Stimulated activated CD8-positive, alpha-beta memory T cell treated with anti-CD3 and anti-CD28 coated beads, Interleukin-7, amount 100 ng/mL, for 24 hours (primary cell): ENCODE results near the gene SHISA6.

Experiments used
- DNase-seq: peaks from one replicate; pipeline ENCODE4 v3.0.0-alpha.2; 2020; ENCODE audit warnings: low read depth

SHISA6 gene

GRCh38 chr17:11353601-11354000 lies 112.6 kb downstream of the SHISA6 start:
- DNase-seq = no peak

GRCh38 chr17:11356371-11356770 lies 115.4 kb downstream of the SHISA6 start:
- no peak for DNase-seq

- no peak for DNase-seq
Observed at GRCh38 chr17:11363565-11364117, 122.6 kb downstream of the SHISA6 start.

GRCh38 chr17:11366272-11366850 lies 125.3 kb downstream of the SHISA6 start:
- DNase-seq = no peak

GRCh38 chr17:11369575-11369974 lies 128.6 kb downstream of the SHISA6 start:
- DNase-seq = no peak

- DNase-seq = no peak
Observed at GRCh38 chr17:11372692-11373091, 131.7 kb downstream of the SHISA6 start.

- no peak for DNase-seq
Observed at GRCh38 chr17:11378506-11378905, 137.5 kb downstream of the SHISA6 start.

GRCh38 chr17:11380761-11381160 lies 139.7 kb downstream of the SHISA6 start:
- no peak for DNase-seq

GRCh38 chr17:11383157-11383556 lies 142.1 kb downstream of the SHISA6 start:
- DNase-seq = no peak

GRCh38 chr17:11384131-11384530 lies 143.1 kb downstream of the SHISA6 start:
- DNase-seq = no peak

- no peak for DNase-seq
Observed at GRCh38 chr17:11387610-11388009, 146.6 kb downstream of the SHISA6 start.

- DNase-seq = no peak
Observed at GRCh38 chr17:11388054-11388453, 147.0 kb downstream of the SHISA6 start.

- DNase-seq = no peak
Observed at GRCh38 chr17:11389583-11389982, 148.6 kb downstream of the SHISA6 start.

GRCh38 chr17:11391134-11391533 lies 150.1 kb downstream of the SHISA6 start:
- DNase-seq = no peak

- DNase-seq = no peak
Observed at GRCh38 chr17:11404431-11405276, 163.6 kb downstream of the SHISA6 start.

GRCh38 chr17:11406716-11407115 lies 165.7 kb downstream of the SHISA6 start:
- no peak for DNase-seq

GRCh38 chr17:11412654-11413053 lies 171.6 kb downstream of the SHISA6 start:
- no peak for DNase-seq

- DNase-seq = no peak
Observed at GRCh38 chr17:11418342-11418741, 177.3 kb downstream of the SHISA6 start.

GRCh38 chr17:11430751-11431150 lies 189.7 kb downstream of the SHISA6 start:
- no peak for DNase-seq

GRCh38 chr17:11438673-11439072 lies 197.7 kb downstream of the SHISA6 start:
- DNase-seq = no peak

GRCh38 chr17:11441004-11441403 lies 200.0 kb downstream of the SHISA6 start:
- no peak for DNase-seq

GRCh38 chr17:11446316-11446715 lies 205.3 kb downstream of the SHISA6 start:
- no peak for DNase-seq

- DNase-seq = no peak
Observed at GRCh38 chr17:11454096-11454495, 213.1 kb downstream of the SHISA6 start.
